Liver (tissue), 9 donors: Measurements from ENCODE around the gene ASB7. TPM values are rescaled to one million over a fixed set of nuclear protein-coding genes. Genes with fewer than 3 reads are reported as not detected.

Experiments used
- DNase-seq: peaks from one replicate; pipeline ENCODE4 v3.0.0-alpha.2; 2017; ENCODE audit warnings: low spot score
- H3K27ac ChIP-seq, 2 donors: one replicate each; pipeline ENCODE4 v1.7.0; 2013; ENCODE audit warnings: inconsistent platforms in 2 of 2, low read length in 2 of 2, control low read depth in 1 of 2, low read depth in 1 of 2, mild to moderate bottlenecking in 1 of 2
- H3K27me3 ChIP-seq, 4 donors: one replicate each; pipeline versions ENCODE4 v1.6.1 to v1.7.0; 2013; ENCODE audit warnings: low read length in 3 of 4, inconsistent platforms in 1 of 4, mild to moderate bottlenecking in 1 of 4, moderate library complexity in 1 of 4; ENCODE audit not compliant: control insufficient read depth in 4 of 4, insufficient read depth in 4 of 4
- H3K36me3 ChIP-seq, 4 donors: one replicate each; pipeline versions ENCODE4 v1.6.1 to v1.7.0; 2013; ENCODE audit warnings: low read length in 3 of 4, mild to moderate bottlenecking in 3 of 4, low read depth in 1 of 4, moderate library complexity in 1 of 4; ENCODE audit not compliant: control insufficient read depth in 4 of 4, insufficient read depth in 3 of 4
- H3K4me1 ChIP-seq, 4 donors: one replicate each; pipeline versions ENCODE4 v1.6.1 to v1.7.0; 2013; ENCODE audit warnings: low read length in 3 of 4, mild to moderate bottlenecking in 3 of 4, moderate library complexity in 1 of 4; ENCODE audit not compliant: control insufficient read depth in 4 of 4, insufficient read depth in 4 of 4
- H3K4me3 ChIP-seq, 3 donors: one replicate each; pipeline versions ENCODE4 v1.6.1 to v1.7.0; 2013; ENCODE audit warnings: low read length in 3 of 3, control low read depth in 1 of 3, low read depth in 1 of 3, mild to moderate bottlenecking in 1 of 3
- H3K9ac ChIP-seq, 2 donors: one replicate each; pipeline ENCODE4 v1.7.0; 2013; ENCODE audit warnings: low read length in 2 of 2, mild to moderate bottlenecking in 2 of 2, moderate library complexity in 2 of 2, control low read depth in 1 of 2, low read depth in 1 of 2
- H3K9me3 ChIP-seq, 4 donors: one replicate each; pipeline versions ENCODE4 v1.6.1 to v1.7.0; 2013; ENCODE audit warnings: low read length in 3 of 4; ENCODE audit not compliant: control insufficient read depth in 4 of 4
- ATF3 ChIP-seq: IDR thresholded peaks from 2 replicates; pipeline ENCODE4 v1.6.1; 2016; ENCODE audit warnings: antibody characterized with exemption
- EGR1 ChIP-seq, 2 donors: IDR thresholded peaks; 2 replicates each; pipeline ENCODE4 v1.6.1; 2016 to 2018; ENCODE audit warnings: antibody characterized with exemption in 2 of 2, low read depth in 2 of 2
- FOXA1 ChIP-seq: IDR thresholded peaks from 2 replicates; pipeline ENCODE4 v1.6.1; 2016; ENCODE audit warnings: antibody characterized with exemption
- GABPA ChIP-seq, 2 donors: IDR thresholded peaks in 1 of 2; conservative IDR thresholded peaks in 1 of 2; 2 replicates each; pipeline ENCODE4 v1.6.1; 2016; ENCODE audit warnings: antibody characterized with exemption in 2 of 2, mild to moderate bottlenecking in 1 of 2, moderate library complexity in 1 of 2
- HNF4G ChIP-seq: IDR thresholded peaks from 2 replicates; pipeline ENCODE4 v1.6.1; 2016; ENCODE audit warnings: antibody characterized with exemption
- JUND ChIP-seq, 2 donors: IDR thresholded peaks; 2 replicates each; pipeline ENCODE4 v1.6.1; 2016; ENCODE audit warnings: antibody characterized with exemption in 2 of 2
- MAX ChIP-seq: IDR thresholded peaks from 2 replicates; pipeline ENCODE4 v1.6.1; 2016; ENCODE audit warnings: antibody characterized with exemption
- NR2F2 ChIP-seq: IDR thresholded peaks from 2 replicates; pipeline ENCODE4 v1.6.1; 2016; ENCODE audit warnings: antibody characterized with exemption
- REST ChIP-seq: IDR thresholded peaks from 2 replicates; pipeline ENCODE4 v1.6.1; 2016; ENCODE audit warnings: antibody characterized with exemption, mild to moderate bottlenecking
- SP1 ChIP-seq: IDR thresholded peaks from 2 replicates; pipeline ENCODE4 v1.6.1; 2018; ENCODE audit warnings: antibody characterized with exemption, mild to moderate bottlenecking
- TAF1 ChIP-seq: conservative IDR thresholded peaks from 2 replicates; pipeline ENCODE4 v1.6.1; 2016; ENCODE audit warnings: antibody characterized with exemption, mild to moderate bottlenecking
- YY1 ChIP-seq: IDR thresholded peaks from 2 replicates; pipeline ENCODE4 v1.6.1; 2016; ENCODE audit warnings: antibody characterized with exemption, mild to moderate bottlenecking
- ZBTB33 ChIP-seq: IDR thresholded peaks from 2 replicates; pipeline ENCODE4 v1.6.1; 2016; ENCODE audit warnings: antibody characterized with exemption
- WGBS: extraction: QIAGEN DNeasy Blood & Tissue Kit; methylation state at CpG from one replicate; pipeline ENCODE4 v1.1.7; 2013; 5-methylcytosine and 5-hydroxymethylcytosine counted together
- polyA plus RNA-seq, 2 donors: library from polyadenylated mRNA; stranded (reverse) in 1 of 2; unstranded in 1 of 2; fragments of 200-250 nt in 1 of 2; fragments of >200 nt in 1 of 2; fragmentation: Nextera tagmentation in 1 of 2; extraction: Ambion mirVana in 1 of 2; gene quantifications; one replicate each; pipeline versions ENCODE4 v1.2.1 to v1.2.3, GENCODE V29; 2013 to 2015
- total RNA-seq, 2 donors: library from RNA; depleted of rRNA; stranded (reverse); fragments of >200 nt; gene quantifications; one replicate each; pipeline ENCODE4 v1.2.3, GENCODE V29; 2014
- donor health status: healthy.
- donor health status: healthy.
- donor health status: healthy.
- donor health status: healthy.
- donor health status: healthy.

The ASB7 gene
- total and polyA plus RNA-seq, 4 donors = 3.7 to 12.6 (median 6.5) TPM

- H3K36me3 ChIP-seq = no peaks in the 10 kb centered on the region
- no peak overlapping the region for H3K9ac ChIP-seq
- H3K4me3 ChIP-seq = no peak overlapping the region
- H3K27me3 ChIP-seq = no peaks in the 10 kb centered on the region
- TF ChIP-seq YY1 (no peak), GABPA (IDR thresholded peaks at IDR 0.05 in 1 of 2, conservative IDR thresholded peaks at IDR 0.05 in 1 of 2) (no peak), ATF3 (no peak), HNF4G (no peak), JUND (IDR thresholded peaks at IDR 0.05) (no peak), REST (no peak), TAF1 (no peak)
- no peaks in the 10 kb centered on the region for H3K9me3 ChIP-seq
- H3K4me1 ChIP-seq = no peaks in the 10 kb centered on the region
- no peak for DNase-seq
- WGBS = 99% methylated on average over 2 of the region's 2 CpGs
- H3K27ac ChIP-seq = no peak overlapping the region
These were observed 9.0 kb upstream of the ASB7 start for GRCh38 chr15:100593431-100593830.

GRCh38 chr15:100595964-100596363, 6.4 kb upstream of the ASB7 start:
- TF ChIP-seq TAF1 = no peak
- no peak for TF ChIP-seq SP1
- no peak for TF ChIP-seq GABPA (IDR thresholded peaks at IDR 0.05 in 1 of 2, conservative IDR thresholded peaks at IDR 0.05 in 1 of 2)
- no peak for TF ChIP-seq EGR1 (IDR thresholded peaks at IDR 0.05; ENCODE audit: low read depth in 2 of 2)
- no peak for TF ChIP-seq ZBTB33
- TF ChIP-seq YY1 = no peak
- TF ChIP-seq REST = no peak
- TF ChIP-seq FOXA1 = no peak
- no peak for TF ChIP-seq MAX
- no peak for TF ChIP-seq NR2F2
- 97% methylated on average over 3 of the region's 3 CpGs for WGBS
- H3K36me3 ChIP-seq = no peaks in the 10 kb centered on the region
- H3K4me3 ChIP-seq = no peak overlapping the region
- no peaks in the 10 kb centered on the region for H3K27me3 ChIP-seq
- no peaks in the 10 kb centered on the region for H3K9me3 ChIP-seq
- no peak overlapping the region for H3K9ac ChIP-seq
- H3K4me1 ChIP-seq = peaks cover 0 to 8% (median 6%) of the 10 kb centered on the region in 4 donors
- no peak for DNase-seq
- H3K27ac ChIP-seq = no peak overlapping the region
